ENCODE data around the gene ABTB1.

Gene ABTB1

DNA sequence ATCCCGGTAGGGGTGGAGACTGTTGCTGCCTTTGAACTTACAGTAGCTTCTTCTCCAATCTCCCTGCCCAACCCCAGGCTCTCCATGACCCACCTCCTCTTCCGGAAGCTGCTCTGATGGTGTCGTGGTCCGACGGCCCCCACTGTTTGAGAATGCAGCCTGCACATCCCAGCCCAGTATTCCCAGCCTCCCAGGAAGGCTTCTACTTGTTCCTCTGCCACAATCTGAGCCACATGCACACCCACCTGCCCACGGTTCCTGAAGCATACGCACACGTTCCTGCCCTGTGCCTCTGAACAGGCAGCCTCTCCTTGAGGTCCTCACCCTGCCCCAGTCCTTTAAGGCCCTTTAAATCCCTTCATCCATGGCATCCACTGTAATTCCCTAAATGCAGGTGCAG is 57.4 kb downstream of the ABTB1 start:
- DNase-seq (ENCODE audit: low read depth): no peak
- no peak overlapping the region for H3K4me3 ChIP-seq (ENCODE audit: control insufficient read depth, low read depth, low read length)
- TF ChIP-seq, protein P1, sequence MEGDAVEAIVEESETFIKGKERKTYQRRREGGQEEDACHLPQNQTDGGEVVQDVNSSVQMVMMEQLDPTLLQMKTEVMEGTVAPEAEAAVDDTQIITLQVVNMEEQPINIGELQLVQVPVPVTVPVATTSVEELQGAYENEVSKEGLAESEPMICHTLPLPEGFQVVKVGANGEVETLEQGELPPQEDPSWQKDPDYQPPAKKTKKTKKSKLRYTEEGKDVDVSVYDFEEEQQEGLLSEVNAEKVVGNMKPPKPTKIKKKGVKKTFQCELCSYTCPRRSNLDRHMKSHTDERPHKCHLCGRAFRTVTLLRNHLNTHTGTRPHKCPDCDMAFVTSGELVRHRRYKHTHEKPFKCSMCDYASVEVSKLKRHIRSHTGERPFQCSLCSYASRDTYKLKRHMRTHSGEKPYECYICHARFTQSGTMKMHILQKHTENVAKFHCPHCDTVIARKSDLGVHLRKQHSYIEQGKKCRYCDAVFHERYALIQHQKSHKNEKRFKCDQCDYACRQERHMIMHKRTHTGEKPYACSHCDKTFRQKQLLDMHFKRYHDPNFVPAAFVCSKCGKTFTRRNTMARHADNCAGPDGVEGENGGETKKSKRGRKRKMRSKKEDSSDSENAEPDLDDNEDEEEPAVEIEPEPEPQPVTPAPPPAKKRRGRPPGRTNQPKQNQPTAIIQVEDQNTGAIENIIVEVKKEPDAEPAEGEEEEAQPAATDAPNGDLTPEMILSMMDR (conservative IDR thresholded peaks at IDR 0.05; ENCODE audit: control insufficient read depth, insufficient read depth, low read depth, low read length): no peak
